ENCODE results near the gene SH3BGRL2. TPM values are rescaled to one million over a fixed set of nuclear protein-coding genes. Genes with fewer than 3 reads are reported as not detected.

SH3BGRL2 gene
- total RNA-seq, 4 donors from 2014 or later: 18.2 to 65.4 (median 40.1) TPM

GRCh38 chr6:79708095-79708791, 77.1 kb downstream of the SH3BGRL2 start:
- TF ChIP-seq CTCF (IDR thresholded peaks at IDR 0.05): no peak
- TF ChIP-seq POLR2A (IDR thresholded peaks at IDR 0.05): no peak
- intact Hi-C loops (cut with DNase I; ENCODE audit: low total_unique reads): no loop called here
- 52 to 79% methylated on average over 3 of the region's 3 CpGs for WGBS, 2 donors
- DNase-seq (ENCODE audit: low spot score in 2 of 2): no peak
- no peak overlapping the region for H3K4me3 ChIP-seq (ENCODE audit: low read depth, poor library complexity, severe bottlenecking)

- intact Hi-C loops (cut with DNase I; ENCODE audit: low total_unique reads): loop anchor here (5.0 kb wide), 1 partner anchor 1472 kb away; no protein-coding TSS in a partner anchor
- TF ChIP-seq POLR2A (IDR thresholded peaks at IDR 0.05) (no peak), CTCF (IDR thresholded peaks at IDR 0.05) (no peak)
- WGBS, 2 donors: 73 to 78% methylated on average over 3 of the region's 3 CpGs
- DNase-seq (ENCODE audit: low spot score in 2 of 2): no peak
- no peak overlapping the region for H3K4me3 ChIP-seq (ENCODE audit: low read depth, poor library complexity, severe bottlenecking)
These were observed 79.0 kb downstream of the SH3BGRL2 start for GRCh38 chr6:79710127-79710526.

GRCh38 chr6:79711167-79711566, 80.0 kb downstream of the SH3BGRL2 start:
- intact Hi-C loops (cut with DNase I; ENCODE audit: low total_unique reads): loop anchor here (5.0 kb wide), 1 partner anchor 1471 kb away; no protein-coding TSS in a partner anchor
- H3K4me3 ChIP-seq (ENCODE audit: low read depth, poor library complexity, severe bottlenecking): no peak overlapping the region
- 52 to 59% methylated on average over 4 of the region's 4 CpGs for WGBS, 2 donors
- no peak for DNase-seq (ENCODE audit: low spot score in 2 of 2)
- TF ChIP-seq CTCF (IDR thresholded peaks at IDR 0.05) (no peak), POLR2A (IDR thresholded peaks at IDR 0.05) (no peak)

- DNase-seq (ENCODE audit: low spot score in 2 of 2): no peak
- 45 to 59% methylated on average over 2 of the region's 2 CpGs for WGBS, 2 donors
- TF ChIP-seq POLR2A (IDR thresholded peaks at IDR 0.05): no peak
- no peak for TF ChIP-seq CTCF (IDR thresholded peaks at IDR 0.05)
- H3K4me3 ChIP-seq (ENCODE audit: low read depth, poor library complexity, severe bottlenecking): no peak overlapping the region
- intact Hi-C loops (cut with DNase I; ENCODE audit: low total_unique reads): loop anchor here (5.0 kb wide), 1 partner anchor 1470 kb away; no protein-coding TSS in a partner anchor
These were observed 81.0 kb downstream of the SH3BGRL2 start for GRCh38 chr6:79712144-79712543.

- H3K4me3 ChIP-seq (ENCODE audit: low read depth, poor library complexity, severe bottlenecking): no peak overlapping the region
- TF ChIP-seq CTCF (IDR thresholded peaks at IDR 0.05): no peak
- TF ChIP-seq POLR2A (IDR thresholded peaks at IDR 0.05): no peak
- intact Hi-C loops (cut with DNase I; ENCODE audit: low total_unique reads): loop anchor here (5.0 kb wide), 1 partner anchor 1470 kb away; no protein-coding TSS in a partner anchor
- WGBS, 2 donors: 83 to 89% methylated on average over 9 of the region's 9 CpGs
- no peak for DNase-seq (ENCODE audit: low spot score in 2 of 2)
These were observed 81.5 kb downstream of the SH3BGRL2 start for GRCh38 chr6:79712616-79713135.
